K562 (cell line): Measurements from ENCODE around the gene ORC3. TPM values are rescaled to one million over a fixed set of nuclear protein-coding genes. Genes with fewer than 3 reads are reported as not detected.
A peak's percentile ranks its signal among the peaks of the same experiment; 100 is the strongest.

ENCODE experiments used
- BHLHE40 ChIP-seq: IDR thresholded peaks from 2 replicates; pipeline ENCODE4 v1.6.1; 2011; ENCODE audit warnings: low read length, improper control_type of control experiment
- CBFB ChIP-seq: sonication (generic); formaldehyde crosslinking; IDR thresholded peaks from 2 replicates; pipeline ENCODE4 v1.4.0; 2020; ENCODE audit warnings: mild to moderate bottlenecking, missing genetic modification reagents
- CBX8 ChIP-seq: fragments of 200-600 bp; sonication (generic); IDR thresholded peaks from 2 replicates; pipeline ENCODE4 v1.6.1; 2012; ENCODE audit warnings: borderline replicate concordance, mixed run types, low read depth, mild to moderate bottlenecking, moderate library complexity, mixed read lengths, low read length, control low read depth, inconsistent platforms; ENCODE audit not compliant: poor library complexity, severe bottlenecking; ENCODE audit errors: extremely low read depth
- ETV1 ChIP-seq: fragments of 450-650 bp; conservative IDR thresholded peaks from 2 replicates; pipeline ENCODE4 v1.6.1; 2016; ENCODE audit warnings: missing genetic modification characterization, control low read depth, low read depth, missing compliant biosample characterization
- FOXM1 ChIP-seq, 2 experiments: fragments of 450-650 bp in 1 of 2; sonication (generic) in 1 of 2; formaldehyde crosslinking in 1 of 2; IDR thresholded peaks; 2 replicates each; pipeline versions ENCODE4 v1.6.1 to v1.9.0; 2017 to 2022; ENCODE audit warnings: low read depth in 2 of 2, mild to moderate bottlenecking in 2 of 2, missing genetic modification reagents in 1 of 2, moderate library complexity in 1 of 2
- HMGN3 ChIP-seq: IDR thresholded peaks from 2 replicates; pipeline ENCODE4 v1.6.1; 2011; ENCODE audit warnings: borderline replicate concordance, low read depth, mild to moderate bottlenecking, mixed read lengths, low read length; ENCODE audit not compliant: insufficient read length; ENCODE audit errors: extremely low read depth
- HNRNPLL ChIP-seq: fragments of 200-400 bp; formaldehyde crosslinking; IDR thresholded peaks from 2 replicates; pipeline ENCODE4 v1.6.1; 2017; ENCODE audit warnings: low read length, low read depth, mild to moderate bottlenecking; ENCODE audit not compliant: poor library complexity, severe bottlenecking
- HSF4 ChIP-seq: fragments of 250-450 bp; sonication (Bioruptor Pico); IDR thresholded peaks from 2 replicates; pipeline ENCODE4 v2.1.2; 2022; ENCODE audit warnings: mild to moderate bottlenecking, moderate library complexity, borderline replicate concordance
- OTX1 ChIP-seq: fragments of 450-650 bp; formaldehyde crosslinking; IDR thresholded peaks from 2 replicates; pipeline ENCODE4 v1.4.0; 2022; ENCODE audit warnings: mild to moderate bottlenecking
- POLR2AphosphoS2 ChIP-seq: IDR thresholded peaks from 2 replicates; pipeline ENCODE4 v1.6.1; 2012; ENCODE audit warnings: low read length, improper control_type of control experiment
- ZNF140 ChIP-seq: fragments of 250-450 bp; sonication (Bioruptor Pico); IDR thresholded peaks from 2 replicates; pipeline ENCODE4 v1.8.0; 2021; ENCODE audit warnings: moderate library complexity, mild to moderate bottlenecking, inconsistent platforms
- ZNF354B ChIP-seq: fragments of 250-450 bp; sonication (Bioruptor Pico); IDR thresholded peaks from 2 replicates; pipeline ENCODE4 v1.4.0; 2020
- ZNF707 ChIP-seq: fragments of 250-450 bp; sonication (Bioruptor Pico); conservative IDR thresholded peaks from 2 replicates; pipeline ENCODE4 v1.8.0; 2022; ENCODE audit warnings: inconsistent platforms, mild to moderate bottlenecking, moderate library complexity
- polyA plus RNA-seq, 8 experiments: library from polyadenylated mRNA; depleted of rRNA in 4 of 8; stranded (reverse) in 5 of 8; unstranded in 3 of 8; fragments of >200 nt; fragmentation: Nextera tagmentation in 2 of 8; fragmentation: Illumina TruSeq in 1 of 8; extraction: Ambion mirVana in 2 of 8; extraction: Trizol in 1 of 8; gene quantifications; 2 replicates each; pipeline versions ENCODE4 v1.2.1 to v1.2.3, GENCODE V29; 2011 to 2014; ENCODE audit warnings: inconsistent platforms in 1 of 8, missing spikeins in 1 of 8
- total RNA-seq, 7 experiments: library from RNA; depleted of rRNA in 6 of 7; stranded (reverse); fragments of >200 nt in 6 of 7; fragmentation: Illumina TruSeq in 2 of 7; extraction: Trizol in 2 of 7; gene quantifications; 2 replicates each; pipeline versions ENCODE4 v1.2.1 to v1.2.3, GENCODE V29; 2011 to 2021; ENCODE audit warnings: low replicate concordance in 1 of 7
- TF ChIP-seq, protein P1 (sequence below): sonication (generic); formaldehyde crosslinking; IDR thresholded peaks from 2 replicates; pipeline ENCODE4 v1.8.0; 2022; ENCODE audit warnings: mild to moderate bottlenecking, missing genetic modification reagents
- TF ChIP-seq, protein P2 (sequence below): fragments of 450-650 bp; IDR thresholded peaks from 2 replicates; pipeline ENCODE4 v1.6.1; 2016; ENCODE audit warnings: antibody characterized with exemption
- TF ChIP-seq, protein P3 (sequence below): fragments of 450-650 bp; IDR thresholded peaks from 2 replicates; pipeline ENCODE4 v1.6.1; 2014; ENCODE audit warnings: low read depth, mild to moderate bottlenecking, moderate library complexity, borderline replicate concordance
- TF ChIP-seq, protein P4 (sequence below): sonication (generic); formaldehyde crosslinking; IDR thresholded peaks from 2 replicates; pipeline ENCODE4 v1.4.0; 2020; ENCODE audit warnings: mild to moderate bottlenecking, missing genetic modification reagents
- TF ChIP-seq, protein P5 (sequence below): sonication (generic); formaldehyde crosslinking; IDR thresholded peaks from 2 replicates; pipeline ENCODE4 v1.8.0; 2023; ENCODE audit warnings: mild to moderate bottlenecking, missing genetic modification reagents

ORC3 gene
- total and polyA plus RNA-seq, 9 of the 15 experiments (the other 6 are each of a cell fraction or from before 2014, with no cell fraction given): 28.8 to 159 (median 74.8) TPM

DNA sequence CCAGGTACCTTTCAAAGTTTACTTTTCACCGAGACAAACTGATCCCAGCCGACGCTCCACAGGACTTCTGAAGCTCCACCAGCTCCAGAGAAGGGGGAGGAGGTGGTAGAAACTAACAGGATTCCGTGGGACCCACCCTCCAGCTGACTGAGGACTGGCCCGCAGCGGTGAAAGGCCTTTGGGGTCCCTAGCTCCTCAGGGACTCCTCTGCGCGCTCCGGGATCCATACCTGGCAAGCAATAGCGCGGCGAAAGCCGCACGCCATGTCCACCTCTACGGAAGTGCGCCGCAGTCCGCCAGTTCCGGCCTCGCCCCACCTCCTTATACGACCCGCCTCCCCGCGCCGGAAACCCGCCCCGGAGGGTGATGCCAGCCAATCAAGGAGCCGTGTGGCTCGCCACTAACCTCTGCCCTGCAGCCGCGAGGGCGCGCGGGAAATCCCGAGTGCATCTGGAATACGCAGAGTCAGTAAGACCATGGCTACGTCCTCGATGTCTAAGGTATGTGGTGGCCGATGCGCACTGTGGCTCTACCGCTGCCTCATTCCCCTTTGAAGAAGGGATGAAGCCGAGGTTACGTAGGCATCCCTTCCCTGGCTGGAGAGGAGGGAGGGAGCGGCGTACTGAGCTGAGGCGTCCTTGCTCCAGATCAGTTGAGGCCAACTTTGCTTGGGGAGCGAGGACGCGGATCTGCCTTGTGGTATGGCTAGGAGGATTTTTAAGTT lies at the start of gene ORC3, which contains the start of gene RARS2 (continued):
- TF ChIP-seq, protein P1, sequence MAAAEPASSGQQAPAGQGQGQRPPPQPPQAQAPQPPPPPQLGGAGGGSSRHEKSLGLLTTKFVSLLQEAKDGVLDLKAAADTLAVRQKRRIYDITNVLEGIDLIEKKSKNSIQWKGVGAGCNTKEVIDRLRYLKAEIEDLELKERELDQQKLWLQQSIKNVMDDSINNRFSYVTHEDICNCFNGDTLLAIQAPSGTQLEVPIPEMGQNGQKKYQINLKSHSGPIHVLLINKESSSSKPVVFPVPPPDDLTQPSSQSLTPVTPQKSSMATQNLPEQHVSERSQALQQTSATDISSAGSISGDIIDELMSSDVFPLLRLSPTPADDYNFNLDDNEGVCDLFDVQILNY (CRISPR knock-in tag): peak; percentile 94
- TF ChIP-seq CBX8 (no peak), ZNF707 (CRISPR knock-in tag) (no peak), BHLHE40 (peak; percentile 17; the same call in 1 of the 2 replicates), ETV1 (tag) (peak; percentile 85), FOXM1 (IDR thresholded peaks at IDR 0.05; ENCODE audit: low read depth) (no peak), FOXM1 (CRISPR knock-in tag; IDR thresholded peaks at IDR 0.05; ENCODE audit: low read depth) (no peak), HNRNPLL (peak; percentile 88), ZNF140 (no peak), OTX1 (CRISPR knock-in tag) (no peak), HMGN3 (peak; percentile 82), POLR2AphosphoS2 (peak; percentile 46; the same call in 1 of the 2 replicates), ZNF354B (CRISPR knock-in tag) (no peak), CBFB (CRISPR knock-in tag) (0 out of 2 replicates have a peak, but pooled peaks have one; percentile 16), HSF4 (CRISPR knock-in tag) (no peak)
- TF ChIP-seq, protein P2, sequence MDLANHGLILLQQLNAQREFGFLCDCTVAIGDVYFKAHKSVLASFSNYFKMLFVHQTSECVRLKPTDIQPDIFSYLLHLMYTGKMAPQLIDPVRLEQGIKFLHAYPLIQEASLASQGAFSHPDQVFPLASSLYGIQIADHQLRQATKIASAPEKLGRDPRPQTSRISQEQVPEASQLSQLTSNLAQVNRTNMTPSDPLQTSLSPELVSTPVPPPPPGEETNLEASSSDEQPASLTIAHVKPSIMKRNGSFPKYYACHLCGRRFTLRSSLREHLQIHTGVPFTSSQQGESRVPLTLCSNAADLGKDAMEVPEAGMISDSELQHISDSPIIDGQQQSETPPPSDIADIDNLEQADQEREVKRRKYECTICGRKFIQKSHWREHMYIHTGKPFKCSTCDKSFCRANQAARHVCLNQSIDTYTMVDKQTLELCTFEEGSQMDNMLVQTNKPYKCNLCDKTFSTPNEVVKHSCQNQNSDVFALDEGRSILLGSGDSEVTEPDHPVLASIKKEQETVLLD: 0 out of 2 replicates have a peak, but pooled peaks have one; percentile 42
- TF ChIP-seq, protein P3, sequence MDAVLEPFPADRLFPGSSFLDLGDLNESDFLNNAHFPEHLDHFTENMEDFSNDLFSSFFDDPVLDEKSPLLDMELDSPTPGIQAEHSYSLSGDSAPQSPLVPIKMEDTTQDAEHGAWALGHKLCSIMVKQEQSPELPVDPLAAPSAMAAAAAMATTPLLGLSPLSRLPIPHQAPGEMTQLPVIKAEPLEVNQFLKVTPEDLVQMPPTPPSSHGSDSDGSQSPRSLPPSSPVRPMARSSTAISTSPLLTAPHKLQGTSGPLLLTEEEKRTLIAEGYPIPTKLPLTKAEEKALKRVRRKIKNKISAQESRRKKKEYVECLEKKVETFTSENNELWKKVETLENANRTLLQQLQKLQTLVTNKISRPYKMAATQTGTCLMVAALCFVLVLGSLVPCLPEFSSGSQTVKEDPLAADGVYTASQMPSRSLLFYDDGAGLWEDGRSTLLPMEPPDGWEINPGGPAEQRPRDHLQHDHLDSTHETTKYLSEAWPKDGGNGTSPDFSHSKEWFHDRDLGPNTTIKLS: peak; percentile 99
- TF ChIP-seq, protein P4, sequence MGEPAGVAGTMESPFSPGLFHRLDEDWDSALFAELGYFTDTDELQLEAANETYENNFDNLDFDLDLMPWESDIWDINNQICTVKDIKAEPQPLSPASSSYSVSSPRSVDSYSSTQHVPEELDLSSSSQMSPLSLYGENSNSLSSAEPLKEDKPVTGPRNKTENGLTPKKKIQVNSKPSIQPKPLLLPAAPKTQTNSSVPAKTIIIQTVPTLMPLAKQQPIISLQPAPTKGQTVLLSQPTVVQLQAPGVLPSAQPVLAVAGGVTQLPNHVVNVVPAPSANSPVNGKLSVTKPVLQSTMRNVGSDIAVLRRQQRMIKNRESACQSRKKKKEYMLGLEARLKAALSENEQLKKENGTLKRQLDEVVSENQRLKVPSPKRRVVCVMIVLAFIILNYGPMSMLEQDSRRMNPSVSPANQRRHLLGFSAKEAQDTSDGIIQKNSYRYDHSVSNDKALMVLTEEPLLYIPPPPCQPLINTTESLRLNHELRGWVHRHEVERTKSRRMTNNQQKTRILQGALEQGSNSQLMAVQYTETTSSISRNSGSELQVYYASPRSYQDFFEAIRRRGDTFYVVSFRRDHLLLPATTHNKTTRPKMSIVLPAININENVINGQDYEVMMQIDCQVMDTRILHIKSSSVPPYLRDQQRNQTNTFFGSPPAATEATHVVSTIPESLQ (CRISPR knock-in tag): 0 out of 2 replicates have a peak, but pooled peaks have one; percentile 50
- TF ChIP-seq, protein P5, sequence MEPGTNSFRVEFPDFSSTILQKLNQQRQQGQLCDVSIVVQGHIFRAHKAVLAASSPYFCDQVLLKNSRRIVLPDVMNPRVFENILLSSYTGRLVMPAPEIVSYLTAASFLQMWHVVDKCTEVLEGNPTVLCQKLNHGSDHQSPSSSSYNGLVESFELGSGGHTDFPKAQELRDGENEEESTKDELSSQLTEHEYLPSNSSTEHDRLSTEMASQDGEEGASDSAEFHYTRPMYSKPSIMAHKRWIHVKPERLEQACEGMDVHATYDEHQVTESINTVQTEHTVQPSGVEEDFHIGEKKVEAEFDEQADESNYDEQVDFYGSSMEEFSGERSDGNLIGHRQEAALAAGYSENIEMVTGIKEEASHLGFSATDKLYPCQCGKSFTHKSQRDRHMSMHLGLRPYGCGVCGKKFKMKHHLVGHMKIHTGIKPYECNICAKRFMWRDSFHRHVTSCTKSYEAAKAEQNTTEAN (CRISPR knock-in tag): peak; percentile 61; the same call in 1 of the 2 replicates
